ENCODE measurements around the gene RSU1.

Gene RSU1

GRCh38 chr10:16741540-16741939 lies 75.7 kb downstream of the RSU1 start:
- DNase-seq (ENCODE audit: low read depth, low spot score), result no peak

DNA sequence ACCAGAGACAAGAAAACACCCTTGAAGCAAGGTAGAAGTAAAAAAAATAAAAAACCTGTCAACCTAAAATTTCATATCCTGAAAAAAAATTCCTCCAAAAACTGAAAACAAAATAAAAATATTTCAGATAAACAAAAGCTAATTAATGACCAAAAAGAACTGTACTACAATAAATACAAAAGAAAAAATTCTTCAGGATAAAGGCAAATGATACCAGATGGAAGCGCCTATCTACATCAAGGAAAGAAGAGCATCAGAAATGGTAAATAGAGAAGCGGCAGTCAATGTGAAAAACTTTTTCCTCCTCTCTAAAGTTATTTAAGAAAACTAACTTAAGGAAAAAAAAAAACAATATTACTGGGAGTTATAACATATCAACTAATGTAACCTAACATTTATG lies 79.8 kb downstream of the RSU1 start:
- no peak for DNase-seq (ENCODE audit: low read depth, low spot score)

DNA sequence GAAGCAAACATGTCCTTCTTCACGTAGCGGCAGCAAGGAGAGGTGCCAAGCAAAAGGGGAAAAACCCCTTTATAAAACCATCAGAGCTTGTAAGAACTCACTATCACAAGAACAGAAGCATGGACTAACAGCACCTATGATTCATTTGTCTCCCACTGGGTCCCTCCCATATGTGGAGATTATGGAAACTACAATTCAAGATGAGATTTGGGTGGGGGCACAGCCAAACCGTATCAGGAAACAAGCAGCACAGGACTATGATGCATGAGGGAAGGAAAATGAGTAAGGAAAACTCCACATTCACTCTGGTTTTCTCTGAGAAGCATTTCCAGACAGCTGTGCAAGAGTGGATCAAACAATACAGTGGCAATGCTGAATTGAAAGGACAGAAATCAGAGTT lies 81.6 kb downstream of the RSU1 start:
- DNase-seq (ENCODE audit: low read depth, low spot score), result no peak

DNA sequence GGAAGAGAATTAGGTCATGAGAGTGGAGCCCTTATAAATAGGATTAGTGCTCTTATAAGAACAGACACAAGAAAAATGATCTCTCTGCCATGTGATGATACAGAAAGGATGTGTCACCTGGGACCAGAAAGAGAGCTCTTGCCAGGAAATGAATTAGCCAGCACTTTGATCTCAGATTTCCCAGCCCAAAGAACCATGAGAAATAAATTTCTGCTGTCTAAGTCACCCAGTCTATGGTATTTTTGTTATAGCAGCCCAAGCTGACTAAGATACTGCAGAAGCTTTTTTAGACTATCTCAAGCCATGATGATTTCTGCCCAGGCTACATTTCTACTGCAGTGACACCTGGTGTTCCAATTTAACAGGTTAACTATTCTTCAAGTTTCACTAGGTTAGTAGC lies 84.8 kb downstream of the RSU1 start:
- DNase-seq (ENCODE audit: low read depth, low spot score), result peak; percentile 5

GRCh38 chr10:16728266-16728665 lies 89.0 kb downstream of the RSU1 start:
- no peak for DNase-seq (ENCODE audit: low read depth, low spot score)

DNA sequence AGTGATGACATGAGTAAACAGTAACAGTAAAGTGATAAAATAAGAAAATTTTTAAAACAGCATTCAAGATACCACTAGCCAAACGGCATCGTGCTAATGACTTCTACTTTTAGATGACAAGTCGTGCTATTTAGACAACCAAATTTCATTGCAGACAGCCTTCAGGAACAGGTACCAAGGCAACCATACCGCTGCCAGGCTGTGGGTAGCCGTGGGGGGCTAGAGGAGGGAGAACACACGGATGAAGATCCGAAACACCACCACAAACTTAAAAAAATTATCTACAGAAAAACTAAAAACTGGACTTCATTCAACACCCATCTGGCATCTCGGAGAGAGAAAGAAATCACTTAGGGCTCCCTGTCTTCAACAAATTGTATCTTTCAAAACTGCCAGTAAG lies 89.6 kb downstream of the RSU1 start:
- no peak for DNase-seq (ENCODE audit: low read depth, low spot score)

- no peak for DNase-seq (ENCODE audit: low read depth, low spot score)
Measured at GRCh38 chr10:16724509-16724908, 92.7 kb downstream of the RSU1 start.

DNA sequence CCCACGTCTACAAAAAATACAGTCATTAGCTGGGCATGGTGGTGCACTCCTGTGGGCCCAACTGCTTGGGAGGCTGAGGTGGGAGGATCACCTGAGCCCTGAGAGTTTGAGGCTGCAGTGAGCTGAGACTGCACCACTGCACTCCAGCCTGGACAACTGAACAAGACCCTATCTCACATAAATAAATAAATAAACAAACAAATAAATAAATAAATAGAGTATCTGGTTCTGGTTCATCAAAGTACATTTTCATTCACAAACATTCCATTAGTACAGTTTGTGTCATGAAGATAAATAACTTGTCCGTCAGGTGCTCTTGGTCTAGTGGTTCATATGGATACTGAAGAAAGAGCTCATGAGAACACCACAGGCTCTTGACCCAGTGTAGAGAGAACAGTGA lies 96.4 kb downstream of the RSU1 start:
- DNase-seq (ENCODE audit: low read depth, low spot score), result no peak

DNA sequence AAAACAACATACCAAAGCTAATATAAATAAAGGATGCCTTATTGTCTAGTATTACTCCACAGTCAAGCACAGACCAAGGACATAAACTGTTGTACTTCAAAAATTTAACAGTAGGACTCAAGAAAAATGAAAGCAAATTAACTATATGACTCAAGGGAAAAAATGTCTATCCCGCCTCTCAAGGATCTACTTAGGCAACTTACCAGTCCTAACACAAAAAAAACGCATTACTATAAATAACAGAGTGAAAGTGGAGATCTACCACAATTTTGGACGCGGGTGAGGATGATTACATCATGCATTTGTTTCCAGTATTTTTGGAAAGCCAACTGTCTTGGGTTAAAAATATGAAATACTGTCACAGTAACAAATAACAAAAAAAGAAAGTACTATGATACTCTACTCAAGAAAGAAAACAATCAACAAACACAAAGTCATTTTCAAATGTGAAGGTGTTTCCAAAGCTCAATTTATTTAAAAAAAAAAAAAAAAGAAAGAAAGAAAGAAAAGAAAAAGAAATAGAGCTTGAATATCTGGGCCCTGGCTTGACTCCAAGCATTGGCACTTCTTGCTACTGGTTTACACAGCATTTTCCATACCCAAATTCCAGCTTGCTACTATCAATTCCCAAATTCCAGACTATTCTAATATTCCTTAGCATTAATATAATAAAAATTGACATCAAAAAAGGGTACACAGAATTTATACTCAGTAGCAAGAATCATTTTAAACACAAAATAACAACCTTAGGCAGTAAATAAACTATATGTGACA lies 99.4 kb downstream of the RSU1 start:
- DNase-seq (ENCODE audit: low read depth, low spot score), result peak; percentile 19

GRCh38 chr10:16716051-16716450 lies 101.2 kb downstream of the RSU1 start:
- no peak for DNase-seq (ENCODE audit: low read depth, low spot score)

DNA sequence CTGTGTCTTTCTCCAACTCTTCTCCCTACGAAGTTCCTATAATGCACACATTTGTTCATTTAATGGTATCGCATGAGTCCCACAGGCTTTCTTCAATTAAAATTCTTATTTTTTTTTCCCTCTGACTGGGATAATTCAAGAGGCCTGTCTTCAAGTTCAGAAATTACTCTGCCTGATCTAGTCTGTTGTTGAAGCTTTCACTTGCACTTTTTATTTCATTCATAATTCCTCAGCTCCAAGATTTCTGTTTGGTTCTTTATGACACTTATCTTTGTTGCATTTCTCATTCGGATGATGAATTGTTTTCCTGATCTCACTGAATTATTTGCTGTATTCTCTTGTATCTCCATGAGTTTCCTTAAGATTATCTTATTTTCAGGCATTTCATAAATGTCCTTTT lies 103.9 kb downstream of the RSU1 start:
- no peak for DNase-seq (ENCODE audit: low read depth, low spot score)

DNA sequence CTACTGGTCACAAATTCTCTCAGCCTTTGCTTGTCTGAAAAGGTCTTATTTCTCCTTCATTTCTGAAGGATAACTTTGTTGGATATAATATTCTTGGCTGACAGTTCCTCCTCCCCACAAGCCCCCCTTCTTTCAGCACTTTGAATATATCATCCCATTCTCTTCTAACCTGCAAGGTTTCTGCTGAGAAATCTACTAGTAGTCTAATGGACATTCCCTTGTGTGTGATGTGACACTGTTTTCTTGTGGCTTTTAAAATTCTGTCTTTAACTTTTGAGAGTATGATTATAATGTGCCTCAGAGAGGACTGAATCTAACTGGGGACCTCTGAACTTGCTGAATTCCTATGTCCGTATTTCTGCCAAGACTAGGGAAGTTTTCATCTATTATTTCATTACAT lies 104.3 kb downstream of the RSU1 start:
- DNase-seq (ENCODE audit: low read depth, low spot score), result no peak

DNA sequence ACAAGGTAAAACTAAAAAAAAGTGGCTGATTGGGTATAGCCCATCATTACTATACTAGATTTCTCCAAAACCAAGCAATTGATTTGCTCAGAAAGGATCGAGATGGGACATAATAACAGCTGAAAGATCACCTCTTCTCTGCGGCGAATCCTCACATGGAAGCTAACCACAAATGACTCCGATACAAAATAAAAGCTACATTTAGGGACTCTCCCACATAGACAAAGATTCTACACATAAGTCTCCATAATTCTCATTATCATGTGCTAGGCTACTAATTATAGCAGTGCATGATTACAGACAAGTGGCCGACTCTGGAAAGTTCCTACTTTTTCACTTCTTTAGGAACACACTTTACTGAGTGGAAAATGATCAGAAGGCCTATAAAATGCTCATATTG lies 116.9 kb downstream of the RSU1 start:
- DNase-seq (ENCODE audit: low read depth, low spot score), result no peak

GRCh38 chr10:16699435-16700057 lies 117.7 kb downstream of the RSU1 start:
- peak; percentile 4 for DNase-seq (ENCODE audit: low read depth, low spot score)

GRCh38 chr10:16698461-16698860 lies 118.8 kb downstream of the RSU1 start:
- peak; percentile 17 for DNase-seq (ENCODE audit: low read depth, low spot score)

DNA sequence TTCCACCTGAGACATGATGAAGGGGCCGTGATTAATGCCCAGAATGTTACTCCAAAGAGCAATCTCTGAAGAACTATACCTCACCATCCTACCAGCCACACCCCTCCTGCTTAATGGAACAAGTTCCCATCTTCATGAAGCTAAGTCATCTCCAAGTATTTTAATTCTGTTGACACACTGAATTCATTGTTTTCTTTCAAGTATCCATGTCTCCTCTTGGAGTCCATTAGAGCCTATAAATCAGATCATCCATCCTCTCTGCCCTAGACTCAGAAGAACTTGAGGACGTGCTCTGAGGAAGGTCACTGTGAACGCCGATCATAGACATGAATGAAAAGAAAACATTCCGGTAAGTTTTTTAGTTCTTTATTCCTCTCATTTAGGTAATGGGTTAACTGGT lies 126.8 kb downstream of the RSU1 start:
- DNase-seq (ENCODE audit: low read depth, low spot score), result no peak

GRCh38 chr10:16689696-16690095 lies 127.5 kb downstream of the RSU1 start:
- no peak for DNase-seq (ENCODE audit: low read depth, low spot score)

- DNase-seq (ENCODE audit: low read depth, low spot score), result peak; percentile 11
Measured at GRCh38 chr10:16689227-16689626, 128.0 kb downstream of the RSU1 start.

- no peak for DNase-seq (ENCODE audit: low read depth, low spot score)
Measured at GRCh38 chr10:16686054-16686902, 130.9 kb downstream of the RSU1 start.

DNA sequence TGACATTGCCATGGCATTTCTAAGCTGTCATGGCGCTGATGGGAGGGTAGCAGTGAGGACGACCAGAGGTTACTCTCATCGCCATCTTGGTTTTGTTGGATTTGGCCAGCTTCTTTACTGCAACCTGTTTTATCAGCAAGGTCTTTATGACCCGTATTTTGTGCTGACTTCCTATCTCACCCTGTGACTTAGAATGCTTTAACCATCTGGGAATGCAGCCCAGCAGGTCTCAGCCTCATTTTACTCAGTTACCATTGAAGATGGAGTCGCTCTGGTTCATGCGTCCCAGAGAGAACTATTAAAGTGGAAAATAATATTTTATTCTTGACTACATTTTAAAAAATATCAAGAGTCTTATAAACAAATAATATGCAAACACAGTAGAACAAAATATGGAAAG lies 131.7 kb downstream of the RSU1 start:
- no peak for DNase-seq (ENCODE audit: low read depth, low spot score)

DNA sequence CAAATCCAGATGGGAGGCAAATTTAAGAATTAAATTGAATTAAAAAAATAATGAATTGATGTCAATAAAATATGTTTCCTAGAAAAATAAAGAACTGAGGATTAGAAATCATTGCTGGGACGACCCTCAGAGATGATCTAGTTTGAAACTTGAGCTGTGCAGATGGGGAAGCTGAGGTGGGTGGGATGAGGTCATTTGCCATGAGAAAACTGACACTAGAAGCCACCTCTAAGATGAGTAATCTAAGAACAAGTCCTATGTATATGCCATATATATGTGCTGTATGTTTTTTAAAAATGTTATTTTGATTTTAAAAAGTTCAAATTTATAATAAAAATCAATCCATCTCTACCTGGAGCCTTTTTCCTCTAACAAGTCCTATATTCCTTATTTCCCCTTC lies 135.7 kb downstream of the RSU1 start:
- no peak for DNase-seq (ENCODE audit: low read depth, low spot score)

GRCh38 chr10:16679511-16679910 lies 137.7 kb downstream of the RSU1 start:
- DNase-seq (ENCODE audit: low read depth, low spot score), result no peak

DNA sequence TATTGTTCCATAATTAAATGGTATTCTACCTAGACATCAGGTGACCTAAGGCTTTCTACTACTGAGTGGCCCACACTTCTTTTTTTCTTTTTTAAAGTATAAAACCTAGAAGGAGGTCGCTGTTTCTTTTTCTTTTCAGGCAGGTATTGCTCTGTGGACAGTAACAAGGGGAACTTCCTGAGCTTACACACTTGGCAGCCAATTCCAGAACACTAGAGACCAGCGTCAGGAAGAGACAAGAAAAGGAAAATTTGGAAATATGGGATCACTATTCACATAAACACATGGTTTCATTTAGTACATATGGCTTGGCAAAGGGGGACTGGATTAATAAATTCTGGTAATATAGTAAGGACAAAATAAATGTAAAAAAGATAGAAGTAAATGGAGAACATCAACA lies 141.9 kb downstream of the RSU1 start:
- no peak for DNase-seq (ENCODE audit: low read depth, low spot score)
